ENCODE results near the gene TMEM9. TPM values are rescaled to one million over a fixed set of nuclear protein-coding genes. Genes with fewer than 3 reads are reported as not detected.

The TMEM9 gene
- total RNA-seq: 10 to 100 TPM; 38.1 to 50.8 (median 40.7) TPM

GRCh38 chr1:201154389-201155165, at the start of gene TMEM9:
TSS of gene TMEM9 (minus strand) at chr1:201154474. CDS start at chr1:201153923, 551 bp downstream.
- Histone ChIP-seq H3K9me3 (no peaks in the 10 kb centered on the region), H3K36me3 (peaks cover 6% of the 10 kb centered on the region), H3K27me3 (no peaks in the 10 kb centered on the region), H3K27ac (peak within 1 kb of the TSS; percentile 52), H3K4me3 (peak within 1 kb of the TSS; percentile 80), H3K4me1 (peaks cover 22% of the 10 kb centered on the region)
- peak; percentile 98 to 99 for DNase-seq (ENCODE audit: low spot score in 2 of 2)
- TF ChIP-seq POLR2AphosphoS5 (IDR thresholded peaks at IDR 0.05) (peak in 1 of 3 donors; percentile 60), POLR2A (IDR thresholded peaks at IDR 0.05) (no peak)
- WGBS: 9% methylated on average over 28 of the region's 31 CpGs

- no peaks in the 10 kb centered on the region for H3K36me3 ChIP-seq
- no peak for DNase-seq (ENCODE audit: low spot score in 2 of 2)
- H3K27ac ChIP-seq: no peak overlapping the region
- 92% methylated on average over 3 of the region's 3 CpGs for WGBS
- no peaks in the 10 kb centered on the region for H3K27me3 ChIP-seq
- TF ChIP-seq EP300 (IDR thresholded peaks at IDR 0.05) (no peak), CTCF (IDR thresholded peaks at IDR 0.05) (no peak), POLR2A (IDR thresholded peaks at IDR 0.05) (no peak), POLR2AphosphoS5 (IDR thresholded peaks at IDR 0.05) (no peak)
- no peaks in the 10 kb centered on the region for H3K4me1 ChIP-seq
- no peak overlapping the region for H3K4me3 ChIP-seq
- no peaks in the 10 kb centered on the region for H3K9me3 ChIP-seq
Measured at GRCh38 chr1:201198598-201198997, 44.3 kb upstream of the TMEM9 start.

- H3K27me3 ChIP-seq: peaks cover 8% of the 10 kb centered on the region
- DNase-seq (ENCODE audit: low spot score in 2 of 2): no peak
- no peaks in the 10 kb centered on the region for H3K4me1 ChIP-seq
- H3K36me3 ChIP-seq: no peaks in the 10 kb centered on the region
- H3K9me3 ChIP-seq: no peaks in the 10 kb centered on the region
- no peak for TF ChIP-seq CTCF (IDR thresholded peaks at IDR 0.05)
- no peak for TF ChIP-seq EP300 (IDR thresholded peaks at IDR 0.05)
- no peak for TF ChIP-seq POLR2A (IDR thresholded peaks at IDR 0.05)
- TF ChIP-seq POLR2AphosphoS5 (IDR thresholded peaks at IDR 0.05): no peak
- H3K4me3 ChIP-seq: no peak overlapping the region
- 89% methylated on average over 4 of the region's 6 CpGs for WGBS
- H3K27ac ChIP-seq: no peak overlapping the region
Measured at GRCh38 chr1:201194046-201194445, 39.8 kb upstream of the TMEM9 start.

- no peak overlapping the region for H3K4me3 ChIP-seq
- peaks cover 8% of the 10 kb centered on the region for H3K27me3 ChIP-seq
- H3K36me3 ChIP-seq: no peaks in the 10 kb centered on the region
- no peak for DNase-seq (ENCODE audit: low spot score in 2 of 2)
- TF ChIP-seq POLR2A (IDR thresholded peaks at IDR 0.05): no peak
- no peak for TF ChIP-seq EP300 (IDR thresholded peaks at IDR 0.05)
- TF ChIP-seq CTCF (IDR thresholded peaks at IDR 0.05): no peak
- no peak for TF ChIP-seq POLR2AphosphoS5 (IDR thresholded peaks at IDR 0.05)
- no peak overlapping the region for H3K27ac ChIP-seq
- WGBS: 60% methylated on average over 3 of the region's 3 CpGs
- H3K9me3 ChIP-seq: no peaks in the 10 kb centered on the region
- no peaks in the 10 kb centered on the region for H3K4me1 ChIP-seq
Measured at GRCh38 chr1:201192261-201192788, 38.1 kb upstream of the TMEM9 start.

GRCh38 chr1:201191653-201192260, 37.5 kb upstream of the TMEM9 start:
- Histone ChIP-seq H3K27ac (no peak overlapping the region), H3K9me3 (no peaks in the 10 kb centered on the region), H3K4me1 (no peaks in the 10 kb centered on the region), H3K4me3 (no peak overlapping the region), H3K27me3 (peaks cover 8% of the 10 kb centered on the region), H3K36me3 (no peaks in the 10 kb centered on the region)
- TF ChIP-seq POLR2A (IDR thresholded peaks at IDR 0.05) (no peak), POLR2AphosphoS5 (IDR thresholded peaks at IDR 0.05) (no peak), EP300 (IDR thresholded peaks at IDR 0.05) (no peak), CTCF (IDR thresholded peaks at IDR 0.05) (no peak)
- DNase-seq (ENCODE audit: low spot score in 2 of 2): no peak
- WGBS: 66% methylated on average over 10 of the region's 18 CpGs
